ENCODE measurements around the gene FKBP2. TPM values are rescaled to one million over a fixed set of nuclear protein-coding genes. Genes with fewer than 3 reads are reported as not detected.
A peak's percentile ranks its signal among the peaks of the same experiment; 100 is the strongest.

FKBP2 gene
- total RNA-seq, 1 donor from 2014 or later: 32.6 TPM

GRCh38 chr11:64223001-64223651 is 17.8 kb upstream of the FKBP2 start:
- no peaks in the 10 kb centered on the region for H3K9me3 Mint-ChIP-seq
- intact Hi-C loops (cut with micrococcal nuclease): no loop called here
- peaks cover 15% of the 10 kb centered on the region for H3K4me1 Mint-ChIP-seq (ENCODE audit: low read depth)
- no peak for DNase-seq (ENCODE audit: low spot score)
- no peak overlapping the region for H3K4me3 Mint-ChIP-seq
- H3K36me3 Mint-ChIP-seq (ENCODE audit: low read depth): peaks cover 17% of the 10 kb centered on the region
- H3K27ac Mint-ChIP-seq: no peak overlapping the region
- H3K27me3 Mint-ChIP-seq (ENCODE audit: insufficient read depth): no peaks in the 10 kb centered on the region

GRCh38 chr11:64224151-64224890 is 16.6 kb upstream of the FKBP2 start:
- H3K27me3 Mint-ChIP-seq (ENCODE audit: insufficient read depth): no peaks in the 10 kb centered on the region
- DNase-seq (ENCODE audit: low spot score): no peak
- peaks cover 12% of the 10 kb centered on the region for H3K36me3 Mint-ChIP-seq (ENCODE audit: low read depth)
- H3K4me1 Mint-ChIP-seq (ENCODE audit: low read depth): peaks cover 18% of the 10 kb centered on the region
- intact Hi-C loops (cut with micrococcal nuclease): no loop called here
- H3K9me3 Mint-ChIP-seq: no peaks in the 10 kb centered on the region
- peak overlapping the region; percentile 72 for H3K27ac Mint-ChIP-seq
- peak overlapping the region; percentile 87 for H3K4me3 Mint-ChIP-seq

- Mint-ChIP-seq H3K27me3 (ENCODE audit: insufficient read depth) (no peaks in the 10 kb centered on the region), H3K36me3 (ENCODE audit: low read depth) (peaks cover 11% of the 10 kb centered on the region), H3K27ac (peak overlapping the region; percentile 72), H3K9me3 (no peaks in the 10 kb centered on the region), H3K4me3 (peak overlapping the region; percentile 87), H3K4me1 (ENCODE audit: low read depth) (peaks cover 26% of the 10 kb centered on the region)
- DNase-seq (ENCODE audit: low spot score): no peak
- intact Hi-C loops (cut with micrococcal nuclease): no loop called here
These were observed 15.8 kb upstream of the FKBP2 start for GRCh38 chr11:64224891-64225607.

GRCh38 chr11:64225608-64226506 is 15.0 kb upstream of the FKBP2 start, which contains the start of the genes NUDT22 and TRPT1:
TSS of gene NUDT22 (plus strand) at chr11:64226274. CDS start at chr11:64226653, 379 bp downstream.
TSS of gene TRPT1 (minus strand) at chr11:64226186. CDS start at chr11:64225860, 326 bp downstream.
- Mint-ChIP-seq H3K27me3 (ENCODE audit: insufficient read depth) (no peaks in the 10 kb centered on the region), H3K4me3 (peak within 1 kb of the TSS; percentile 87), H3K36me3 (ENCODE audit: low read depth) (peaks cover 11% of the 10 kb centered on the region), H3K9me3 (no peaks in the 10 kb centered on the region), H3K27ac (peak within 1 kb of the TSS; percentile 80), H3K4me1 (ENCODE audit: low read depth) (peaks cover 27% of the 10 kb centered on the region)
- DNase-seq (ENCODE audit: low spot score): peak; percentile 92
- intact Hi-C loops (cut with micrococcal nuclease): loop anchor here (1.0 kb wide), 5 partner anchors 8 to 58 kb away; partner anchors contain the start of genes BAD, FKBP2, PLCB3 and VEGFB

- H3K27me3 Mint-ChIP-seq (ENCODE audit: insufficient read depth): no peaks in the 10 kb centered on the region
- peak overlapping the region; percentile 87 for H3K4me3 Mint-ChIP-seq
- H3K4me1 Mint-ChIP-seq (ENCODE audit: low read depth): peaks cover 27% of the 10 kb centered on the region
- H3K36me3 Mint-ChIP-seq (ENCODE audit: low read depth): peaks cover 6% of the 10 kb centered on the region
- DNase-seq (ENCODE audit: low spot score): peak; percentile 57
- intact Hi-C loops (cut with micrococcal nuclease): loop anchor here (1.0 kb wide), 5 partner anchors 8 to 58 kb away; partner anchors contain the start of genes BAD, FKBP2, PLCB3 and VEGFB
- no peaks in the 10 kb centered on the region for H3K9me3 Mint-ChIP-seq
- H3K27ac Mint-ChIP-seq: peak overlapping the region; percentile 80
These were observed 14.3 kb upstream of the FKBP2 start for GRCh38 chr11:64226507-64227051.

- Mint-ChIP-seq H3K27me3 (ENCODE audit: insufficient read depth) (no peaks in the 10 kb centered on the region), H3K4me1 (ENCODE audit: low read depth) (peaks cover 27% of the 10 kb centered on the region), H3K9me3 (no peaks in the 10 kb centered on the region), H3K27ac (peak overlapping the region; percentile 80), H3K36me3 (ENCODE audit: low read depth) (peaks cover 6% of the 10 kb centered on the region), H3K4me3 (peak overlapping the region; percentile 87)
- DNase-seq (ENCODE audit: low spot score): no peak
- intact Hi-C loops (cut with micrococcal nuclease): no loop called here
These were observed 13.4 kb upstream of the FKBP2 start for GRCh38 chr11:64227405-64227956.

GRCh38 chr11:64229090-64229743 is 11.7 kb upstream of the FKBP2 start:
- peak overlapping the region; percentile 88 for H3K4me3 Mint-ChIP-seq
- intact Hi-C loops (cut with micrococcal nuclease): no loop called here
- no peak for DNase-seq (ENCODE audit: low spot score)
- peaks cover 27% of the 10 kb centered on the region for H3K4me1 Mint-ChIP-seq (ENCODE audit: low read depth)
- H3K27ac Mint-ChIP-seq: peak overlapping the region; percentile 63
- peaks cover 1% of the 10 kb centered on the region for H3K36me3 Mint-ChIP-seq (ENCODE audit: low read depth)
- no peaks in the 10 kb centered on the region for H3K27me3 Mint-ChIP-seq (ENCODE audit: insufficient read depth)
- no peaks in the 10 kb centered on the region for H3K9me3 Mint-ChIP-seq

GRCh38 chr11:64229744-64230170 is 11.1 kb upstream of the FKBP2 start:
- Mint-ChIP-seq H3K36me3 (ENCODE audit: low read depth) (peaks cover 1% of the 10 kb centered on the region), H3K4me3 (peak overlapping the region; percentile 88), H3K27ac (peak overlapping the region; percentile 72), H3K4me1 (ENCODE audit: low read depth) (peaks cover 25% of the 10 kb centered on the region), H3K27me3 (ENCODE audit: insufficient read depth) (no peaks in the 10 kb centered on the region), H3K9me3 (no peaks in the 10 kb centered on the region)
- intact Hi-C loops (cut with micrococcal nuclease): loop anchor here (1.0 kb wide), 8 partner anchors 12 to 255 kb away; partner anchors contain the start of genes BAD, COX8A, ESRRA and FKBP2
- DNase-seq (ENCODE audit: low spot score): no peak

- H3K27me3 Mint-ChIP-seq (ENCODE audit: insufficient read depth): no peaks in the 10 kb centered on the region
- peak; percentile 93 for DNase-seq (ENCODE audit: low spot score)
- intact Hi-C loops (cut with micrococcal nuclease): loop anchor here (1.0 kb wide), 8 partner anchors 11 to 256 kb away; partner anchors contain the start of genes BAD, COX8A, ESRRA and FKBP2
- H3K36me3 Mint-ChIP-seq (ENCODE audit: low read depth): peaks cover 1% of the 10 kb centered on the region
- no peaks in the 10 kb centered on the region for H3K9me3 Mint-ChIP-seq
- peaks cover 23% of the 10 kb centered on the region for H3K4me1 Mint-ChIP-seq (ENCODE audit: low read depth)
- H3K4me3 Mint-ChIP-seq: peak within 1 kb of the TSS; percentile 88
- H3K27ac Mint-ChIP-seq: peak within 1 kb of the TSS; percentile 72
These were observed 10.5 kb upstream of the FKBP2 start, which contains the start of gene DNAJC4 for GRCh38 chr11:64230171-64230984. TSS of gene DNAJC4 (plus strand) at chr11:64230548. CDS start at chr11:64230855, 307 bp downstream.

- H3K36me3 Mint-ChIP-seq (ENCODE audit: low read depth): peaks cover 1% of the 10 kb centered on the region
- H3K9me3 Mint-ChIP-seq: no peaks in the 10 kb centered on the region
- peaks cover 28% of the 10 kb centered on the region for H3K4me1 Mint-ChIP-seq (ENCODE audit: low read depth)
- H3K4me3 Mint-ChIP-seq: peak overlapping the region; percentile 88
- no peak for DNase-seq (ENCODE audit: low spot score)
- peak overlapping the region; percentile 44 for H3K27ac Mint-ChIP-seq
- intact Hi-C loops (cut with micrococcal nuclease): loop anchor here (1.0 kb wide), 8 partner anchors 10 to 257 kb away; partner anchors contain the start of genes BAD, COX8A, ESRRA and FKBP2
- H3K27me3 Mint-ChIP-seq (ENCODE audit: insufficient read depth): no peaks in the 10 kb centered on the region
These were observed 9.9 kb upstream of the FKBP2 start for GRCh38 chr11:64230985-64231365.
